T1000 (cell line): ENCODE measurements around the gene ACBD6.

ENCODE experiments used
- DNase-seq: peaks from one replicate; lab custom pipeline; 2025; ENCODE audit warnings: mixed read lengths; lab: John Stamatoyannopoulos, UW

ACBD6 gene

GRCh38 chr1:180291004-180291403 is 211.4 kb downstream of the ACBD6 start:
- no peak for DNase-seq

GRCh38 chr1:180290265-180291001 is 211.9 kb downstream of the ACBD6 start:
- no peak for DNase-seq

DNA sequence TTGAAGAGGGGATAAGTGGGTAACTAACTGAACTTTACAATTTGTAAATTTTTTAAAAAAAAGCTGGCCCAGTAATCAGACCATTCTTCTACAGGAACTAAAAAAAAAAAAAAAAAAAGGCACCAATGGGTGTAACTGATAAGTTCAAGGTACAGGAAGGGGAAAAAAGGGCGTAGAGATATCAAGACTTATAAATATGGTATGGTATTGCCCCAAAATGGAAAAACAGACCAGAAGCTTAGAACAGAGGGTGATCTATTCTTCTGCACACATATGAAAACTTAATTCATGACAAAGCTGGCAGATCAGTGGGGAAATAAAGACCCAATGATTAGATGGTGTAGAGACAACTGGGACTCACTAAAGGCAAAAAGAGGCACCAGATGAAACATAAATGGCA is 213.4 kb downstream of the ACBD6 start:
- no peak for DNase-seq

DNA sequence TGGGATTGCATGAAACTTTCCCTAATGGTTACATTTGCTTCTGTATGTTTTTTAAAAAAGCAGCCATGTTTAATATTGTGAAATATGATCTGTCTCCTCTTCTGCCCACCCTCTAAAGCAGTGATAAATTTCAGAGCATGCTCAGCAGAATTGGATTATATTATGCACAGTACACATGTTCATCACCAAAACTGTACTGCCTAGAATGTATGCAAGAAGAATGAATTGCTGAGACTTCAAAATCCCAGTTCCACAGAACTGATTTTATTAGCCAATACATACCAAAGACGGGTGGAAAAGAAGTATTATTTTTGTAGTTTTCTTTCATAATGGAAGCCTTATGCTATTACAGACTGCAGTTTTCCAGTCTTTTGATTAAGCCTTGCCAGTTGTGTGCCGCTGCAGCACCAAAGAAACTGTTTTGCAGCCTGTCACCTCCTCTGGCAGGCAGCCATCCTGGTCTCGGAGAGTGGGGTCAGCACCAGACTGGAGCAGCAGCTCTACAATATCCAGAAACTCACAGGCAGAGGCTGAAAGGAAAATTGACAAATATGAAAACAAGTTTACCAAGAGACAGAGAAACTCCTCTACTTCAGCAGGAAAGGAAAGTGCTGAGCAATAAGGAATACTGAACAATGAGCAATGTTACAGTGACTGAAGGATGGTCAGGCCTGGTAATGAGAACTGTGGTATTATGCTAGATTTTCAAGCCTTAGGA is 214.2 kb downstream of the ACBD6 start:
- DNase-seq, result no peak

DNA sequence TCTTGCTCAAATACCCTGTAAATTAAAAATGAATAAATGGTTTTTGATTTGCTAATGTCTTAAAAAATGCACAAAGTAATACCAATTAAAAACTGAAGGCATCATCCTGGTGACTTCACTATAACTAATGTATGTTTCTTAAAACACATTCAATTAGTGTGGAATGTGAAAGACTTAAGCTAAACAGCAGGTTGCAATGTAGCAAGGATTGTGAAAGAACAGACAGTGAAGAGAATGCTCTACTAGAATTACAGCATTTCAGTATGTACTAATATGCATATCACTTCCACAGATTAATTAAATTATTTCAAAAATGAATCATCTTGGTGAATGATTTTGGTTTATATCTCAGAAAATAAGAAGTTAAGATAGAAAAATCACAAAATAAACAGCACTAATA is 216.0 kb downstream of the ACBD6 start:
- no peak for DNase-seq

DNA sequence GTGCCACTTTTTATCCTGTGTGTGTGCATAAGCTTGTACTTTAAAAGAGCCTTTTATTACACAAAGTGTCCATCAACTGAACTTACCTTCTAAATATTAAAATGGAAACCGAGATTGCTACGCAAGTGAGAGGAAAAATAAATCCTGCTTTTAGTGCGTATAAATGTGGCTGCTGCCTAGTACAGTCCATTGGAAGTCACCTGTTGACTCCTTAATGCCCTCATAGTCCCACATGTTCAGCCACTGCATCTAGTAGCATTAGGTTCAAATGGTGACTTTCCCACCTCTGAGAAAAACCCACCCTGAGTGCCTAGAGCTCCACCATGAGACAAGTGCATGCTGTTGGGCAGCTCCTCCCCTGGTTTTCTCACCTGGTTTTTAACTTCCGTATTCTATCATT is 219.3 kb downstream of the ACBD6 start:
- no peak for DNase-seq

- DNase-seq, result no peak
Observed at GRCh38 chr1:180282401-180283044, 219.9 kb downstream of the ACBD6 start.

GRCh38 chr1:180281490-180281889 is 220.9 kb downstream of the ACBD6 start:
- DNase-seq, result no peak

DNA sequence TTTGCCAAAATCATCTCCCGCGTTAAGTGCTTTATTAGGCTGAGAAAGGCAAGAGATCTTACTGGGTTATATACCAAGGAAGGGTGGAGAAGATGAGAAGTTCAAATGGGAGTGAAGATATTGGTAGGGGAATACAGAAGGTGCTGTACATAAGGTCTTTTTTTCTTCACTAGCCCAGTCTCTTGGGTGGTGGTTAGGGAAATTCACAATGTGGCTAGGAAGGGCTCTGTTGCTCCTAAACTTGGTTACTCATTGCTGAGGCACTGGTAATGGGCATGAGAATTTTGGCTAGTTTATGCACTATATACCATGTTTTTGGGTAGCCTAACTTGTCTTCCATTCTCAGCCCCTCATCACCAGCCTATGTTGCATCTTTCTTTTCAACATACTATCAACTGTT is 221.8 kb downstream of the ACBD6 start:
- no peak for DNase-seq

DNA sequence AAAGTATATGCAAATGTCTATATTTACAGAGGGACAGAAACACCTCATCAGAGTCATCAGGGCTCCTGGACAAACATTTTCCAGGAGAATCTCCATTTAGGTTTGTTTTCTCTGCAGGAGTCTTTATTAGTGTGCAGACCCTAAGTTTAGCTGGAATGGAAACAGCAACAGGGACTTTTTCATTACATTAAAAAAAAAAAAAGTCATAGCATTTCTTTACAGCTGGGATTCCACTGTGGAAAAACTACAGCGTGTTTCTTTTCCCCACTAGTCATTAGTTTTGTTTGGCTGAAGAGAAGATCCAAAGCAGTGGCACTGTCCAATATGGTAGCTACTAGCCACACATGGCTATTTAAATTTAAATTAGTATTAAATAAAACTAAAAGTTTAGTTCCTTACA is 222.7 kb downstream of the ACBD6 start:
- no peak for DNase-seq

- no peak for DNase-seq
Observed at GRCh38 chr1:180278596-180279395, 223.6 kb downstream of the ACBD6 start.

DNA sequence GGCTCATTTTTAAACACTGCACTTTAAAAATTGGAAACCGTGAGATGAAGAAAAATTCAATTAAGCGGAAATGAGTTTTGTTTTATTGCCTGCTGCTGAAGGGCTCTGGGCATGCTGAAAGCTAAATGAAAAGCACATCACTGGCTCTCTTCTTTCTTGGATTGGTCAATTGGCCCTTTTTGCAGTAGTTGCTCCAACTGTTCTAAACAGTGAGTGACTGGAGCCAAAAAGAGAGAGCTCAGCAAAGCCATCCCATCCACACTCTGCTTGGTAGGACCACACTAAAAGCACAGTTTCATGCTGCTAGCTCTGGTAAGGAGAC is 224.2 kb downstream of the ACBD6 start:
- DNase-seq, result no peak

DNA sequence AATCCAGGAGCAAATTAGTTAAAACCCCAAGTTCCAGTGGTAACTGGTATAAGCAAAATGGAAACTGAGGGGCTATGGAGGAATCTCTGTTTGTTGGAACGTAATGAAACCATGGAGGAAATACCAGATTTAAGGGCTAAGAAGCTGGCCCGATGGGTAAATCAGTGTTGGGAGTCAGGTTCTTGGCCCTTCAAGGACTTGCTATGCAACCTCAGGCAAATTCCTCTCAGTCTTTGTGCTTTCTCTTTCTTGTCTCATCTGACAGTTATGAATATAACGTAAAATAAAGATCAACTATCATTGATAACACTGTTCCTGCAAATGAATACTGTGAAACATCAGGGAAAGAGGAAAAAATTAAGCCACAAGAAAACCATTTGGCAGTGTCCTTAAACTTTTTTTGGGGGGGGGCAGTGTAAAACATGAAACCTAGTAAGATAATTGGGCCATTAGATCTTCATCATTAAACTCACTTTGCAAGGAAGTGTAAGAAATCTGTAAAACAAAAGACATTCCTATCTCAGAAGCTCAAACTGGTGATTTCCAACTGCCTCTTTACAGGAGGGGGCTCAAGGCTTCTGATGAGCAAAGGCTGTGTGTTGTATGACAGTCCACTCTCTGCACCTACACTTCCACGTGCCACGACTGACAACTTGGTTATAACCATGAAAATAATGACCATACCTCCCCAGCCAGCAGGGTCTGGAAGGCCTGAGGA is 224.7 kb downstream of the ACBD6 start:
- no peak for DNase-seq

DNA sequence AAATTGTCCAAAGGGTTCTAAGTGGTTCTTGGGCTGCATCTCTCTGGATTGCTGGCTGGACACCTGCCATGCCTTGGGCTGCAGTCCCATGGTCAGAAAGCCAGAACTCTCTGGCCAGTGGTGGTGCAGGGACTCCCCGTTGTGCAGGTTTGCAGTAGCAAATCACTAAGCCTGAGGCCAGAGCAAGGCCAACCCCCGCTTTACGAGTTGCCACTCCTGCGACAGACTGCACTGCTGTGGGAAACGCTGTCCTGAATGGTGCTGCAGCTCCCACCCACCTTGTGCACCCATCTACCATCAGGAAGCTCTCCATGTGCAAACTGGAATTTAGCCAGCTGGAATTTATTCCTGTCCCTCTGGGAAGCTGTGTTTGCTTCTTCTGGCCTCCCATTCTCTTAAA is 226.7 kb downstream of the ACBD6 start:
- DNase-seq, result no peak

- no peak for DNase-seq
Observed at GRCh38 chr1:180274221-180274620, 228.2 kb downstream of the ACBD6 start.

DNA sequence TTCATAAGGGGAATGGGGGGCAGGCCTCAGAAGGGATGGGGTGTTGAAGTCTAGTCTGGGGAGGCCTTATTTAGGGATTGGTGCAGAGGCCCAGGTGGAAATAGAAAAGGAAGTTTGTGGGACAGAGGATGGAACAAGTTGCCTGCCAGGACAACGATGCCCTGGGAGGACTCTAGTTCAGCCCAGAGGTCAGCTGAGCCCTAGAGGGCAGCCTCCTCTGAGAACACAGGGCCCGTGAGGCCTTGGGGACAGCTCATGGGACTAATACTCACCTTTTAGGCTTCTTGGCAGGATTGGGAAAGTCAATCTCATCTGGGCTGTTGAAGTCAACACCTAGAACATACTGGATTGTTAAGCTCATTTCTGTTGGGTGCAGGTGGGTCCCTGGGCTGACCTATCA is 229.3 kb downstream of the ACBD6 start:
- DNase-seq, result no peak

- DNase-seq, result no peak
Observed at GRCh38 chr1:180272395-180272794, 230.0 kb downstream of the ACBD6 start.

DNA sequence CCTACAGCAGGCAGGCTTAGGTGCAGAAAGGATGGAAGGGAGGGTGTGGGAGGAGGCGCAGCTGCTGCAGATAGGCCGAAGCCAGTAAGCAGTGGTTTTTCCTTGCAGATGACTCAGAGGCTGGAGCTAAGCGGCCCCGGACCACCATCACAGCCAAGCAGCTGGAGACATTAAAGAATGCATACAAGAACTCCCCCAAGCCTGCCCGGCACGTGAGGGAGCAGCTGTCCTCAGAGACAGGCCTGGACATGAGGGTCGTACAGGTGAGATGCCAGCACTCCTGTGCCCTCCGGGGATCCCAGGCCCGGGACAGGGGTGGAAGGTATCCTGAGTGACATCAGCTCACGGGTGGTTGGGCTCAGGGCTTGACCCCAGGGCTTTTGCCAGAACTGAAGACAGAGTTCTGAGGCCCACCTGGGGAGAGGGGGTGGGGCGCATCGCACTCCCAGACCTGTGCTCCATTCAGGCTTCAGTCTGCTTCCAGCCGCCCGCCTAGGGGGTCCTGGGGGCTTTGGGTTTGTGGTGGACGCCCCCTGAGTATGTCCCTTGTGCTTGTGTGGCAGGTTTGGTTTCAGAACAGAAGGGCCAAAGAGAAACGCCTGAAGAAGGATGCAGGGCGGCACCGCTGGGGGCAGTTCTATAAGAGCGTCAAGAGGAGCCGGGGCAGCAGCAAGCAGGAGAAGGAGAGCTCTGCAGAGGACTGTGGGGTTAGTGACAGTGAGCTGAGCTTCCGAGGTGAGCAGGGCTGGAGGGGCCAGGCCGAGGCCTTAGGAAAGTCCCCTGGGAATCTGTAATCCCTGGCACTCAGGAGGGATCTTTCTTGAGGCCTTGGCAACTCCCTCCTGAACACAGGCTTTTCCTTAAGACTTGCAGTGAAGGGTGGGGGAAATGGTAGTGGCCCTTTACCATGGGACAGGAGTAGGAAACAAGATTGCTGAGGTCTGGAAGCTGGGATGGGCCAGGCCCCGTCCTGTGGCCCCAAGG is 230.8 kb downstream of the ACBD6 start:
- DNase-seq, result no peak

DNA sequence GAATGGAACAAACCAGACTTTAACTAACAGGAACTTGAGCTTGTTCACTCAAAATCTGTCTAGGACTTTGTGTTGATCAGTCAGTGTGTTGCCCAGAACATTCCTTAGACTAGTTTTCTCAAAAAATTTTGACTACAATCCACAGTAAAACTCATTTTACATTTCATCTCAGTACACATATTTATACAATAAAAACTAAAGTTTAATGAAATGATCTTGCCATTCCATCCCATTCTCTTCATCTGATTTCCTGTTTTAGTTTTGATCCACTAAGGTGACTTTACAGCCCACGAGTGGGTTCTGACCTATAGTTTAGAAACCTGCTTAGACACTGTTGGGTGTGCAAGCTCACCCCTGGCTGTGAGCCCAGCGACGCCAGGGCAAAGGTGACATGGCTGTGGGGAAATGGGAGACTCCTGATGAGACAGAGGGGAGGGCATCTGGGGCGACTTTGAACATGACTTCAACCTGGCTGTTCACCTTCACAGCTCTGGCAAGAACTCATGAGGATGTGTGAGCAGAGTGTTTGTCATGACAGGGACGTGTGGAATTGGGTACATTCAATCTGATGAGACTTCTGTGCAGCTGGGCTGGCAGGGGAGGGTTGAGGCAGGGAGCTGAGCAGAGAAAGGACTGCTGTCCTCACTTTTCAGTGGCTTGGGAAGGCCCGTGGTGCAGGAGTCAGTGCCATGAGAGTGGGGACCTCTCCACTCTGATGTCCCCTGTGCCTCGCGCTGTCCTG is 231.7 kb downstream of the ACBD6 start:
- DNase-seq, result no peak
